GM19025 (cell line): ENCODE measurements around the gene FUT6.
"Not testable (repeated sequence)": the region's sequence is repeated elsewhere in the genome, so short reads cannot be mapped to it uniquely, and the experiment has no call there.

Experiments
- ATAC-seq: cut with Tn5 transposase; IDR thresholded peaks from one replicate; pipeline ENCODE4 v1.9.1; 2021; ENCODE audit warnings: mild to moderate bottlenecking, low read depth, moderate library complexity; ENCODE audit not compliant: unreplicated experiment

FUT6 gene

GRCh38 chr19:5839065-5840017 lies at the start of gene FUT6:
FUT6 (minus strand) TSS chr19:5839702; CDS start chr19:5832567, 7,135 bp downstream.
- ATAC-seq, result no peak

- ATAC-seq, result not testable (repeated sequence)
Measured at GRCh38 chr19:5884065-5884811, 44.7 kb upstream of the FUT6 start.

GRCh38 chr19:5883157-5883873 lies 43.8 kb upstream of the FUT6 start:
- ATAC-seq, result not testable (repeated sequence)

GRCh38 chr19:5882421-5882968 lies 43.0 kb upstream of the FUT6 start:
- ATAC-seq, result no peak

- ATAC-seq, result no peak
Measured at GRCh38 chr19:5881543-5882299, 42.2 kb upstream of the FUT6 start.

GRCh38 chr19:5880604-5881078 lies 41.1 kb upstream of the FUT6 start:
- ATAC-seq, result no peak

GRCh38 chr19:5880196-5880595 lies 40.7 kb upstream of the FUT6 start:
- no peak for ATAC-seq

GRCh38 chr19:5877882-5878281 lies 38.4 kb upstream of the FUT6 start:
- no peak for ATAC-seq

GRCh38 chr19:5877427-5877826 lies 37.9 kb upstream of the FUT6 start:
- ATAC-seq, result no peak

- not testable (repeated sequence) for ATAC-seq
Measured at GRCh38 chr19:5874496-5874895, 35.0 kb upstream of the FUT6 start.

- ATAC-seq, result no peak
Measured at GRCh38 chr19:5873617-5874199, 34.2 kb upstream of the FUT6 start.

GRCh38 chr19:5870986-5871394 lies 31.5 kb upstream of the FUT6 start:
- ATAC-seq, result no peak

- ATAC-seq, result no peak
Measured at GRCh38 chr19:5867201-5868136, 28.0 kb upstream of the FUT6 start.

GRCh38 chr19:5865772-5866171 lies 26.3 kb upstream of the FUT6 start:
- no peak for ATAC-seq

GRCh38 chr19:5864725-5865486 lies 25.4 kb upstream of the FUT6 start:
- no peak for ATAC-seq

- no peak for ATAC-seq
Measured at GRCh38 chr19:5864013-5864720, 24.7 kb upstream of the FUT6 start.
